GM21447 (cell line): Measurements from ENCODE around the gene ZNF276.
"Not testable (repeated sequence)": the region's sequence is repeated elsewhere in the genome, so short reads cannot be mapped to it uniquely, and the experiment has no call there.

Source experiments
- ATAC-seq: cut with Tn5 transposase; IDR thresholded peaks from one replicate; pipeline ENCODE4 v1.9.1; 2021; ENCODE audit not compliant: unreplicated experiment

ZNF276 gene

GRCh38 chr16:89720813-89721545 is at the start of gene ZNF276, which contains the start of gene VPS9D1:
Gene ZNF276 (plus strand): TSS chr16:89721537. CDS start chr16:89721641, 104 bp downstream.
Gene VPS9D1 (minus strand): TSS chr16:89720898. CDS start chr16:89720861, 37 bp downstream.
- ATAC-seq, result peak; percentile 42

GRCh38 chr16:89671565-89671964 is 49.8 kb upstream of the ZNF276 start:
- ATAC-seq, result not testable (repeated sequence)

- no peak for ATAC-seq
Measured at GRCh38 chr16:89672177-89672941, 49.0 kb upstream of the ZNF276 start.

DNA sequence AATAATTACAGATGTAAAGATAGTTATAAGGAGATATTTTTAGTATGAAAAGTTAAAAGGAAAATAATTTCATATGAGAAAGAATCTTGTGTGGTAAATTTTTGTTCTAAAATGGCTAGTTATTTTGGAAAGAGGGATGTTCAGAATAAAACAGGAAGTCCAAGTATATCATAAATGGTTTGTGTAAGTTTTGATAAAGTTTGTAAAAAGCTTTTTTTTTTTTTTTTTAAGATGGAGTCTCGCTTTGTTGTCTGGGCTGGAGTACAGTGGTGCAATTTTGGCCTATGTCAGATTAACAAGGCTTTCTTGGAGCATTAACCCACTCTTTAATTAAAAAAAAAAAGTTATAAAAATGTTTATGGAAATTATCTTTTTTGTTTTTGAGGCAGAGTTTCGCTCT is 43.1 kb upstream of the ZNF276 start:
- ATAC-seq, result no peak

DNA sequence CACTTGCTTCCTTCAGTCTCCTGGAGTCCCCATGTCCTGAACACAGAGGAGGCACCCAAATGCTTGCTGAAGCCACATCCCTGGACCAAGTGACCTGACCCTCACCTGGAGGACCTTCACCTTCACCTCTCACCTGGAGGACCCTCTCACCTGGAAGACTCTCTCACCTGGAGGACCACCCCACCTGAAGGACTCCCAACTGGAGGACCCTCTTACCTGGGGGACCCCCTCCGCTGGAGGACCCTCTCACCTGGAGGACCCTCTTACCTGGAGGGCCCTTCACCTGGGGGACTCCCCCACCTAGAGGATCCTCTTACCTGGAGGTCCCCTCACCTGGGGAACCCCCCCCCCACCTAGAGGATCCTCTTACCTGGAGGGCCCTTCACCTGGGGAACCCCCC is 35.4 kb upstream of the ZNF276 start:
- no peak for ATAC-seq

DNA sequence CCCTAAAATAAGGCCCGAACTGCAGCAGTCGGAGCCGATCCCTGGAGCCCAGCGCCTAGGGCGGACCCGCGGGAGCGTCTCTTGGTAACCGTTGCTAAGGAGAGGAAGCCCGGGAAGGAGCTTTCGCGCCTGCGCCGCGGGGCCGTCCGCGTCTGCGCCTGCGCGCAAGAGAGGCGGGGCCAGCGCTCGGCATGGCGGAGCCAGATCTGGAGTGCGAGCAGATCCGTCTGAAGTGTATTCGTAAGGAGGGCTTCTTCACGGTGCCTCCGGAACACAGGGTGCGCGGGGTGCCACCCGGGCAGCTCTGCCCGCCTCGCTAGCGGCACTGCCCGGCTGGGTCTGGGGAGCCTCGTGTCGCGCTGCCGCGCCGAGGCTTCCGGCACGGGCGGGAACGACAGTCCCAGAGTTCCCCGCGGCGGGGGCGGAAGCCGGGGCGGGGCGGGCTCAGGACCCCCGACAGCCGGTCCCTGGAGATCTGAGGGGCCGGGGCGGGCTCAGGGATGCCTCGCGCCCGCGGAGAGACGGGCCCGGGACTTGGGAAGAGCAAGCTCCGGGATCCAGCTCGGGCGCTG is 34.7 kb upstream of the ZNF276 start, which contains the start of gene CDK10:
Gene CDK10 (plus strand): TSS at position 170 of the 572 bp plus-strand sequence. CDS start 22 bp downstream, at position 192.
- peak; percentile 61 for ATAC-seq

GRCh38 chr16:89687092-89687940 is 34.0 kb upstream of the ZNF276 start:
- peak; percentile 46 for ATAC-seq

DNA sequence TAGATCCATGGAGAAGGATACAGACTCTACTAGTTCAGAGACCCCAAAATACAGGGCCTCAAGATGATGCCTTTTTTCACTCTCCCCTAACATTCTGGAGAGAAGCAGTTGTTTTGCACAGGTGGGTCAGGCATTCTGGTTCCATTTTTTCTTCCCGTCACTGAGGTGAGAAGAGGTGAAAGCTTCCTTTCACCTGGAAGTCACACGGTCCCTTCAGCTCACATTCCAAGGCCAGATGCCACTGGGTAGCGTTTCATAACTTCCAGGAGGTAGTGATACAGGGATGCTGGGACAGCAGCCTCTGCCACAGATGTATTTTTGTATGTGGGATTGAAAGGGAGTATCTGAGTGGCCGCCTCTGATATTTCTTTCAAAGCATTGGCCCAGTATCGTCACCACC is 32.9 kb upstream of the ZNF276 start:
- no peak for ATAC-seq

- no peak for ATAC-seq
Measured at GRCh38 chr16:89689142-89689541, 32.2 kb upstream of the ZNF276 start.

- ATAC-seq, result not testable (repeated sequence)
Measured at GRCh38 chr16:89689621-89690020, 31.7 kb upstream of the ZNF276 start.

GRCh38 chr16:89690392-89690901 is 30.9 kb upstream of the ZNF276 start:
- ATAC-seq, result no peak

DNA sequence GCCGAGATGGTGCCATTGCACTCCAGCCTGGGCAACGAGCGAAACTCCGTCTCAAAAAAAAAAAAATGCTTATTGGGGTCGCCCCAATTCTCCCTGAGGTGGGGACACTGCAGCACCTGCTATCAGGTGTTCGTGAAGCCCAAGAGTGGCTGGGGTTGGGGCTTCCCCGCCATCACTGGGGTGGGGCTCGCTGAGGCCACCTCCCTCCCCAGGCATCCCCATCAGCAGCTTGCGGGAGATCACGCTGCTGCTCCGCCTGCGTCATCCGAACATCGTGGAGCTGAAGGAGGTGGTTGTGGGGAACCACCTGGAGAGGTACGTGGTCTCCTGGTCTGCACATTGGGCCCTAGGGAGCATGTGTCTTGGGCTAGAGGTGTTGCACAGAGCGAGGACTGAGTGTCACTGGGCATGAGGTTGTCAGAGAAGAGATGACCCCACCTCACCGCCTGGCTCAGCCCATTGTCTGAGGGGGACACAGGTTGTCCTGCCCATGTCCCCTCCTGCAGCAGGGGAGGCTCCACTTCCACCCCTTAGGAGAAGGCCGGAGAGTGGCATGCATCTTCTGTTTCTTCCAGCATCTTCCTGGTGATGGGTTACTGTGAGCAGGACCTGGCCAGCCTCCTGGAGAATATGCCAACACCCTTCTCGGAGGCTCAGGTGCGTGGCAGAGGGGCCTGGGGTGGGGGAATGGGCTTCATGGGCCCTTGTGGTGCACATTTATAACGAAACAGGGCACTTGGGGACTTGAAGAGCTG is 29.9 kb upstream of the ZNF276 start:
- no peak for ATAC-seq

- ATAC-seq, result no peak
Measured at GRCh38 chr16:89691986-89692569, 29.3 kb upstream of the ZNF276 start.

DNA sequence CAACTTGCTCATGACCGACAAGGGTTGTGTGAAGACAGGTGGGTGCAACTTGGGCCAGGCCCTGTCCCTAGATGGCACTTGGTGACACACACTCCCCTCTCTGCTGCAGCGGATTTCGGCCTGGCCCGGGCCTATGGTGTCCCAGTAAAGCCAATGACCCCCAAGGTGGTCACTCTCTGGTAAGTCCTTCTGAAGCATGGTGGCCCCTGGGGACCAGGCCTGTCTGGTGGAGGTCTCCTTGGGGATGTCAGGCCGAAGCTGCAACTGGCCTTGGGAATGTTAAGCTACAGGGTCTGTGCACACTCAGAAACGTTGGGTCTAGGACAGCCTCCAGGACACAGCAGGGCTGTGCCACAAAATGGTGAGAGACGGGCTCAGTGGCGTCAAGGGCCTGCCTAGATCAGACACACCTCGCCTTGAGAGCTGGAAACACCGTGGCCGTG is 28.0 kb upstream of the ZNF276 start:
- ATAC-seq, result no peak

DNA sequence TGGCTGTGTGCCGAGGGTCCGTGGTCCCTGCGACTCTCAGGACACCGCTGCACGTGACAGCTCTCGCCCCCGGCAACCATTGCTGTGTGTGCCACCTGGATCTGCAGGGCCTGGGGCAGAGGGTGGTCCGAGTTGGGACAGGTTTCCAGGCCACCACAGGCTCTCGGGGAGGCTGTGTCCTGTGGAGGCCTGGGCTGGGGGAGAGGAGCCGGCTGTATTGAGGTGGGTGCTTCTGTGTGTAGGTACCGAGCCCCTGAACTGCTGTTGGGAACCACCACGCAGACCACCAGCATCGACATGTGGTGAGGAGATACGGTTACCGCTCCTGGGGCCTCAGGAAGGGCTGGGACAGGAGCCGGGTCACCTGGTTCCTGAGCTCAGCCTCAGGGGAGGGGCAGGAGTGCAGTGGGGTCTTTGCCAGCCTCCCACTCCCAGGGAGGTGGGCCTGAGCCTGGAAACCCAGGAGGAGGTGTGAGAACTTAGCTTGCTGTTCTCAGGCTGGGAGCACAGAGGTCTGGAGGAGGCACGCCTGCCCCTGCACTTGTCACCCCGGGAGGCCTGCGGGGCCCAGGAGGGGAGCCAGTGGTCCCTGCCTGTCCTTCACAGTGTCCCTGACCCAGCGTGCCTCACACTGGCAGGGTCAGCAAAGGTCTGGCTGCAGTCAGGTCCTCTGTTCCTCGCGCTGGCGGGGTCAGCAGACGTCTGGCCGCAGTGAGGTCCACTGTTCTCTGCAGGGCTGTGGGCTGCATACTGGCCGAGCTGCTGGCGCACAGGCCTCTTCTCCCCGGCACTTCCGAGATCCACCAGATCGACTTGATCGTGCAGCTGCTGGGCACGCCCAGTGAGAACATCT is 27.2 kb upstream of the ZNF276 start:
- ATAC-seq, result no peak

DNA sequence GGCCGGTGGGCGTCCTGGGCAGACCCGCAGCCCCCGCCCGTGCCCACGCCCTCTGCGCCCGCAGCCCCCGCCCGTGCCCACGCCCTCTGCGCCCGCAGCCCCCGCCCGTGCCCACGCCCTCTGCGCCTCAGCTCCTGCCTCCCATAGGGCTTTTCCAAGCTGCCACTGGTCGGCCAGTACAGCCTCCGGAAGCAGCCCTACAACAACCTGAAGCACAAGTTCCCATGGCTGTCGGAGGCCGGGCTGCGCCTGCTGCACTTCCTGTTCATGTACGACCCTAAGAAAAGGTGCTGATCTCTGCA is 26.6 kb upstream of the ZNF276 start:
- ATAC-seq, result not testable (repeated sequence)

DNA sequence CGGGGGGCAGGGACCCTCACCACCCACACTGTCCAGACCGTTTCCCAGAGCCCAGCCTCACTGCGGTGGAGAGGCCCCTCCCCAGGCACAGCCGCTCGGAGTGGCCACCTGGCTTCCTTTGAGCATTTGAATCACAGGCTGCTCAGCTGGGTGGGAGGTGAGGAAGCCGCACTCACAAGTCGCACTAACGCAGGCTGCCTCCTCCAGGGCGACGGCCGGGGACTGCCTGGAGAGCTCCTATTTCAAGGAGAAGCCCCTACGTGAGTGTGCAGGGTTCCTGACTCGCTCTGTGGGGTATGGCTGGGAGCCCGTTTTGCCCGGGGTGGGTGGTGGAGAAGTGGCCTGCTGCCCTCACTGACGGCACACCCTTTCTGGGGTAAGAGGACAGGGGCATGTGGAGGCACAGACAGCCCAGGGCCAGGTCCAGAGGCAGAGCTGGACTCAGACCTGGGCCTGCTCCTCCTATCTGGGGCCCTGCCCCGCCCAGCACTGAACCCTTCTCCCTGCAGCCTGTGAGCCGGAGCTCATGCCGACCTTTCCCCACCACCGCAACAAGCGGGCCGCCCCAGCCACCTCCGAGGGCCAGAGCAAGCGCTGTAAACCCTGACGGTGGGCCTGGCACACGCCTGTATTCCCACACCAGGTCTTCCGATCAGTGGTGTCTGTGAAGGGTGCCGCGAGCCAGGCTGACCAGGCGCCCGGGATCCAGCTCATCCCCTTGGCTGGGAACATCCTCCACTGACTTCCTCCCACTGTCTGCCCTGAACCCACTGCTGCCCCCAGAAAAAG is 26.1 kb upstream of the ZNF276 start:
- ATAC-seq, result no peak
